Astrocyte of the spinal cord (primary cell): ENCODE results near the gene TPSB2.

Experiments used
- DNase-seq: peaks from one replicate; pipeline ENCODE4 v3.0.0; 2011; ENCODE audit warnings: low read depth, low spot score
- H3K4me3 ChIP-seq: 2 replicates; pipeline ENCODE4 v1.5.1; 2011; ENCODE audit warnings: low read depth, mild to moderate bottlenecking, low read length, moderate library complexity
- CTCF ChIP-seq: IDR thresholded peaks from 2 replicates; pipeline ENCODE4 v1.5.1; 2012; ENCODE audit warnings: low read depth, mild to moderate bottlenecking, low read length, inconsistent platforms
- in situ Hi-C: cut with HindIII; loops from 2 replicates; pipeline ENCODE4 v1.10.0; 2017; ENCODE audit warnings: low sequenced_read_pairs

Gene TPSB2

GRCh38 chr16:1212616-1213194, 17.3 kb downstream of the TPSB2 start:
- DNase-seq: no peak
- in situ Hi-C loops: no loop called here
- TF ChIP-seq CTCF: no peak
- no peak overlapping the region for H3K4me3 ChIP-seq

GRCh38 chr16:1211451-1212268, 18.3 kb downstream of the TPSB2 start:
- DNase-seq: no peak
- H3K4me3 ChIP-seq: no peak overlapping the region
- no peak for TF ChIP-seq CTCF
- in situ Hi-C loops: no loop called here

GRCh38 chr16:1210461-1210860, 19.5 kb downstream of the TPSB2 start:
- no peak for TF ChIP-seq CTCF
- no peak for DNase-seq
- in situ Hi-C loops: no loop called here
- H3K4me3 ChIP-seq: no peak overlapping the region

- no peak overlapping the region for H3K4me3 ChIP-seq
- TF ChIP-seq CTCF: no peak
- in situ Hi-C loops: no loop called here
- no peak for DNase-seq
These were observed 20.9 kb downstream of the TPSB2 start for GRCh38 chr16:1209081-1209480.

GRCh38 chr16:1208239-1208830, 21.6 kb downstream of the TPSB2 start:
- no peak overlapping the region for H3K4me3 ChIP-seq
- TF ChIP-seq CTCF: no peak
- in situ Hi-C loops: no loop called here
- no peak for DNase-seq

GRCh38 chr16:1206786-1207185, 23.2 kb downstream of the TPSB2 start:
- no peak for DNase-seq
- in situ Hi-C loops: no loop called here
- no peak overlapping the region for H3K4me3 ChIP-seq
- TF ChIP-seq CTCF: no peak
